K562 (cell line): ENCODE results near the gene FOCAD. TPM values are rescaled to one million over a fixed set of nuclear protein-coding genes. Genes with fewer than 3 reads are reported as not detected.

Experiments
- ATAC-seq: fragments of 200-7000 bp; cut with Tn5 transposase; 3 replicates; pipeline ENCODE4 v1.9.1; 2020; ENCODE audit warnings: moderate library complexity
- BruUV-seq: library from RNA; stranded (reverse); fragments of 400-500 nt; replicated peaks from 2 replicates; lab custom pipeline; 2021; lab: Mats Ljungman, UMichigan
- CTCF ChIA-PET: fragments of 300-600 bp; formaldehyde crosslinking; extraction: SDS; loops from one replicate; lab custom pipeline; 2021; ENCODE audit warnings: low intra/inter-chr PET ratio; lab: Yijun Ruan, JAX
- POLR2A ChIA-PET: fragments of 300-600, 350-650 bp; sonication (Branson Sonifier 250); formaldehyde crosslinking; extraction: SDS; loops from one replicate; lab custom pipeline; 2021; ENCODE audit warnings: antibody characterized with exemption, inconsistent platforms; lab: Yijun Ruan, JAX
- DNase-seq, 4 experiments: peaks; one replicate each; pipeline versions ENCODE4 v3.0.0 to v3.0.0-alpha.2; 2011 to 2018; ENCODE audit warnings: low spot score in 3 of 4, mixed read lengths in 3 of 4; ENCODE audit errors: extremely low read depth in 1 of 4
- FAIRE-seq: peaks from 2 replicates; lab custom pipeline; 2011; peaks lifted over from hg19 to GRCh38; lab: Jason Lieb, UNC
- H2AFZ ChIP-seq: 2 replicates; pipeline ENCODE4 v1.6.0; 2011; ENCODE audit warnings: low read depth, low read length, control low read depth, inconsistent platforms
- H3K27ac ChIP-seq: fragments of 200-600 bp; 3 replicates; pipeline ENCODE4 v1.8.0; 2011; ENCODE audit warnings: low read depth, mild to moderate bottlenecking, control low read depth, inconsistent platforms, low read length, moderate library complexity, mixed read lengths; ENCODE audit errors: extremely low read depth
- H3K27me3 ChIP-seq, 2 experiments: fragments of 300-600 bp in 1 of 2; 2 replicates in 1 of 2; 3 replicates in 1 of 2; pipeline versions ENCODE4 v1.6.0 to v1.8.0; 2011; ENCODE audit warnings: inconsistent platforms in 2 of 2, low read length in 2 of 2, mild to moderate bottlenecking in 1 of 2, mixed read lengths in 1 of 2, moderate library complexity in 1 of 2; ENCODE audit not compliant: control insufficient read depth in 2 of 2, insufficient read depth in 2 of 2
- H3K36me3 ChIP-seq: fragments of 300-600 bp; 3 replicates; pipeline ENCODE4 v1.8.0; 2011; ENCODE audit warnings: mild to moderate bottlenecking, low read length, inconsistent platforms; ENCODE audit not compliant: control insufficient read depth, insufficient read depth
- H3K4me1 ChIP-seq, 2 experiments: fragments of 200-600 bp in 1 of 2; replicated peaks in 1 of 2; 2 replicates in 1 of 2; 3 replicates in 1 of 2; pipeline versions ENCODE4 v1.5.1 to v1.8.0; 2011; ENCODE audit warnings: inconsistent platforms in 2 of 2, low read length in 2 of 2, mild to moderate bottlenecking in 1 of 2, mixed read lengths in 1 of 2, moderate library complexity in 1 of 2; ENCODE audit not compliant: control insufficient read depth in 2 of 2, insufficient read depth in 2 of 2
- H3K4me2 ChIP-seq: 2 replicates; pipeline ENCODE4 v1.6.1; 2011; ENCODE audit warnings: low read length, control low read depth, inconsistent platforms, mixed read lengths; ENCODE audit not compliant: insufficient read depth
- H3K4me3 ChIP-seq: fragments of 200-600 bp; sonication (generic), shearing (Covaris generic); 2 replicates; pipeline ENCODE4 v1.5.1; 2016; ENCODE audit warnings: control low read depth, inconsistent platforms
- H3K79me2 ChIP-seq: fragments of 200-600 bp; 3 replicates; pipeline ENCODE4 v1.8.0; 2011; ENCODE audit warnings: low read length, inconsistent platforms; ENCODE audit not compliant: control insufficient read depth, insufficient read depth
- H3K9ac ChIP-seq, 2 experiments: 2 replicates each; pipeline versions ENCODE4 v1.6.0 to v1.6.1; 2011; ENCODE audit warnings: low read depth in 2 of 2, low read length in 2 of 2, control low read depth in 1 of 2, inconsistent platforms in 1 of 2, mild to moderate bottlenecking in 1 of 2, mixed read lengths in 1 of 2; ENCODE audit not compliant: insufficient read depth in 1 of 2
- H3K9me1 ChIP-seq: one replicate; pipeline ENCODE4 v1.6.0; 2011; ENCODE audit warnings: inconsistent platforms, mild to moderate bottlenecking, low read length, moderate library complexity; ENCODE audit not compliant: control insufficient read depth, insufficient read depth
- H3K9me3 ChIP-seq: replicated peaks from 2 replicates; pipeline ENCODE4 v1.5.1; 2011; ENCODE audit warnings: low read depth, low read length, inconsistent platforms; ENCODE audit not compliant: control insufficient read depth, insufficient read depth
- H4K20me1 ChIP-seq: replicated peaks from 2 replicates; pipeline ENCODE4 v1.6.1; 2011; ENCODE audit warnings: low read length, inconsistent platforms, mixed read lengths; ENCODE audit not compliant: control insufficient read depth, insufficient read depth
- ARID3A ChIP-seq: IDR thresholded peaks from 2 replicates; pipeline ENCODE4 v1.6.1; 2012; ENCODE audit warnings: low read depth, low read length, improper control_type of control experiment, borderline replicate concordance
- FOXM1 ChIP-seq, 2 experiments: fragments of 450-650 bp in 1 of 2; sonication (generic) in 1 of 2; formaldehyde crosslinking in 1 of 2; IDR thresholded peaks; 2 replicates each; pipeline versions ENCODE4 v1.6.1 to v1.9.0; 2017 to 2022; ENCODE audit warnings: low read depth in 2 of 2, mild to moderate bottlenecking in 2 of 2, missing genetic modification reagents in 1 of 2, moderate library complexity in 1 of 2
- JUND ChIP-seq, 2 experiments: IDR thresholded peaks; 2 replicates in 1 of 2; 3 replicates in 1 of 2; pipeline ENCODE4 v1.6.1; 2011; ENCODE audit warnings: borderline replicate concordance in 2 of 2, low read depth in 2 of 2, low read length in 2 of 2, improper control_type of control experiment in 1 of 2, missing biosample characterization in 1 of 2, missing genetic modification characterization in 1 of 2, missing genetic modification reagents in 1 of 2
- TAL1 ChIP-seq: fragments of 450-650 bp; IDR thresholded peaks from 2 replicates; pipeline ENCODE4 v1.6.1; 2016; ENCODE audit warnings: mild to moderate bottlenecking
- ZNF174 ChIP-seq: fragments of 250-450 bp; sonication (Bioruptor Pico); IDR thresholded peaks from 2 replicates; pipeline ENCODE4 v1.4.0; 2020; ENCODE audit warnings: mild to moderate bottlenecking
- ZNF57 ChIP-seq: fragments of 450-650 bp; formaldehyde crosslinking; IDR thresholded peaks from 2 replicates; pipeline ENCODE4 v1.4.0; 2020; ENCODE audit warnings: mild to moderate bottlenecking, moderate library complexity
- WGBS: fragments of 100-300 bp; shearing (Covaris generic); methylation state at CpG from one replicate; pipeline ENCODE4 v1.1.6; 2016; ENCODE audit warnings: low coverage, mixed read lengths; ENCODE audit not compliant: insufficient coverage; ENCODE audit errors: missing lambda C conversion rate; 5-methylcytosine and 5-hydroxymethylcytosine counted together
- in situ Hi-C: fragments of 300-500 bp; cut with MboI; formaldehyde crosslinking; loops from 4 replicates; pipeline ENCODE4 v1.15.0; 2018; ENCODE audit warnings: inconsistent platforms, mixed read lengths
- intact Hi-C: fragments of 100-400 bp; cut with micrococcal nuclease; formaldehyde crosslinking; loops from 2 replicates; pipeline ENCODE4 v1.14.2; 2022
- polyA plus RNA-seq, 8 experiments: library from polyadenylated mRNA; depleted of rRNA in 4 of 8; stranded (reverse) in 5 of 8; unstranded in 3 of 8; fragments of >200 nt; fragmentation: Nextera tagmentation in 2 of 8; fragmentation: Illumina TruSeq in 1 of 8; extraction: Ambion mirVana in 2 of 8; extraction: Trizol in 1 of 8; gene quantifications; 2 replicates each; pipeline versions ENCODE4 v1.2.1 to v1.2.3, GENCODE V29; 2011 to 2014; ENCODE audit warnings: inconsistent platforms in 1 of 8, missing spikeins in 1 of 8
- total RNA-seq, 7 experiments: library from RNA; depleted of rRNA in 6 of 7; stranded (reverse); fragments of >200 nt in 6 of 7; fragmentation: Illumina TruSeq in 2 of 7; extraction: Trizol in 2 of 7; gene quantifications; 2 replicates each; pipeline versions ENCODE4 v1.2.1 to v1.2.3, GENCODE V29; 2011 to 2021; ENCODE audit warnings: low replicate concordance in 1 of 7

Gene FOCAD
- total and polyA plus RNA-seq, 9 of the 15 experiments (the other 6 are each of a cell fraction or from before 2014, with no cell fraction given), result 0.13 to 2.4 (median 1.6) TPM

- H3K9ac ChIP-seq, result no peak overlapping the region
- no peak overlapping the region for H3K4me3 ChIP-seq
- no peak overlapping the region for H3K27ac ChIP-seq
- no peak overlapping the region for H2AFZ ChIP-seq
- intact Hi-C loops (no loop called here), in situ Hi-C loops (no loop called here)
- H3K79me2 ChIP-seq, result no peaks in the 10 kb centered on the region
- no CpG with 5 or more reads among the region's 1 CpG for WGBS
- H3K4me2 ChIP-seq, result no peak overlapping the region
- no peaks in the 10 kb centered on the region for H3K9me3 ChIP-seq
- no peaks in the 10 kb centered on the region for H4K20me1 ChIP-seq
- H3K4me1 ChIP-seq, result no peaks in the 10 kb centered on the region
- TF ChIP-seq ZNF57 (CRISPR knock-in tag) (no peak), TAL1 (no peak), JUND (IDR thresholded peaks at IDR 0.05; ENCODE audit: borderline replicate concordance, low read depth, low read length) (no peak), JUND (tag; IDR thresholded peaks at IDR 0.05; ENCODE audit: borderline replicate concordance, low read depth, low read length) (no peak), ARID3A (no peak), ZNF174 (CRISPR knock-in tag) (no peak), FOXM1 (IDR thresholded peaks at IDR 0.05; ENCODE audit: low read depth) (no peak), FOXM1 (CRISPR knock-in tag; IDR thresholded peaks at IDR 0.05; ENCODE audit: low read depth) (no peak)
- no peaks in the 10 kb centered on the region for H3K27me3 ChIP-seq
- DNase-seq (no peak), FAIRE-seq (no peak), ATAC-seq (no peak)
- ChIA-PET CTCF (no interaction called here), POLR2A (no interaction called here)
- no TSS peak for BruUV-seq
- H3K36me3 ChIP-seq, result no peaks in the 10 kb centered on the region
- H3K9me1 ChIP-seq, result no peaks in the 10 kb centered on the region
Measured at GRCh38 chr9:21039302-21039701, 355.2 kb downstream of the FOCAD start.
